ENCODE data around the gene ENO2. TPM values are rescaled to one million over a fixed set of nuclear protein-coding genes. Genes with fewer than 3 reads are reported as not detected.

The ENO2 gene
- total RNA-seq, 6 donors from 2014 or later: 33.4 to 44.0 (median 40.7) TPM

DNA sequence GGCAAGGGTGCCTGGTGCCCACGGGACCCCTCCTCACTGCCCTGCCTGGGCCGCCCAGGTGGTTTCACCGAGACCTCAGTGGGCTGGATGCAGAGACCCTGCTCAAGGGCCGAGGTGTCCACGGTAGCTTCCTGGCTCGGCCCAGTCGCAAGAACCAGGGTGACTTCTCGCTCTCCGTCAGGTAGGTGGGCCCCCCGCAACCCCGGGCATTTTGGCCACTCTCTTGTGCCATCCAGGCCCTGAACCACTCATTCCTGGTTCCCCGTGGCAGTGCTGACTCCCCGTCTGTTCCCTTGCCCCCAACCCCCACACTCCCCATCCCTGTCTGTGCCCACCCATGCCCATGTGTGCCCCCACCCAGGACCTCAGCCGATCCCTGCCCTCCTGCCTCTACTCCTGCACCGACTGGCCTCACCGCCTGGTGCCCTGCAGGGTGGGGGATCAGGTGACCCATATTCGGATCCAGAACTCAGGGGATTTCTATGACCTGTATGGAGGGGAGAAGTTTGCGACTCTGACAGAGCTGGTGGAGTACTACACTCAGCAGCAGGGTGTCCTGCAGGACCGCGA lies 37.3 kb downstream of the ENO2 start:
- DNase-seq: no peak

GRCh38 chr12:6952121-6952862 lies 37.9 kb downstream of the ENO2 start:
- peak overlapping the region; percentile 5 to 54 (median 47) for H3K4me3 ChIP-seq
- no peak for ATAC-seq (ENCODE audit: low FRiP score in 2 of 2)

More for the DNA sequence above, 37.3 kb downstream of the ENO2 start:
- TF ChIP-seq POLR2A (IDR thresholded peaks at IDR 0.05) (no peak), CTCF (IDR thresholded peaks at IDR 0.05) (no peak), EP300 (IDR thresholded peaks at IDR 0.05) (no peak), POLR2AphosphoS5 (IDR thresholded peaks at IDR 0.05) (no peak)
- Histone ChIP-seq H3K27ac (peak overlapping the region; percentile 81 to 97 (median 88)), H3K36me3 (peaks cover 0 to 12% (median 11%) of the 10 kb centered on the region in 4 donors), H3K9me3 (no peaks in the 10 kb centered on the region), H3K4me3 (peak overlapping the region; percentile 5 to 54 (median 47)), H3K27me3 (no peaks in the 10 kb centered on the region), H3K4me1 (peaks cover 19 to 56% (median 43%) of the 10 kb centered on the region in 4 donors)
- 71 to 94% methylated on average over 11 to 20 of the region's 20 CpGs for WGBS, 2 donors
- ATAC-seq (ENCODE audit: low FRiP score in 2 of 2): no peak

GRCh38 chr12:6952863-6953441 lies 38.6 kb downstream of the ENO2 start:
- peak overlapping the region; percentile 81 to 97 (median 88) for H3K27ac ChIP-seq

More at GRCh38 chr12:6952121-6952862, 37.9 kb downstream of the ENO2 start:
- no peak for DNase-seq
- Histone ChIP-seq H3K36me3 (peaks cover 0 to 15% (median 9%) of the 10 kb centered on the region in 4 donors), H3K27ac (peak overlapping the region; percentile 81 to 97 (median 88)), H3K4me1 (peaks cover 19 to 59% (median 44%) of the 10 kb centered on the region in 4 donors), H3K9me3 (no peaks in the 10 kb centered on the region), H3K27me3 (no peaks in the 10 kb centered on the region)
- WGBS, 2 donors: 64 to 75% methylated on average over 9 to 22 of the region's 22 CpGs
- no peak for TF ChIP-seq POLR2A (IDR thresholded peaks at IDR 0.05)
- TF ChIP-seq EP300 (IDR thresholded peaks at IDR 0.05): no peak
- TF ChIP-seq POLR2AphosphoS5 (IDR thresholded peaks at IDR 0.05): no peak
- TF ChIP-seq CTCF (IDR thresholded peaks at IDR 0.05): no peak

More at GRCh38 chr12:6952863-6953441, 38.6 kb downstream of the ENO2 start:
- H3K9me3 ChIP-seq: no peaks in the 10 kb centered on the region
- no peak for TF ChIP-seq POLR2AphosphoS5 (IDR thresholded peaks at IDR 0.05)
- no peak for TF ChIP-seq CTCF (IDR thresholded peaks at IDR 0.05)
- DNase-seq: no peak
- 74 to 79% methylated on average over 15 of the region's 15 CpGs for WGBS, 2 donors
- peaks cover 0 to 21% (median 11%) of the 10 kb centered on the region in 4 donors for H3K36me3 ChIP-seq
- H3K4me1 ChIP-seq: peaks cover 23 to 66% (median 51%) of the 10 kb centered on the region in 4 donors
- no peaks in the 10 kb centered on the region for H3K27me3 ChIP-seq
- ATAC-seq (ENCODE audit: low FRiP score in 2 of 2): no peak
- peak overlapping the region in 3 of 4 donors; percentile 43 to 54 (median 51) for H3K4me3 ChIP-seq

All from upper lobe of left lung (tissue), 6 donors.